ENCODE measurements around the gene DEFB119.

- TF ChIP-seq CTCF (IDR thresholded peaks at IDR 0.05) = no peak
- no peak for TF ChIP-seq POLR2A (IDR thresholded peaks at IDR 0.05)
Observed at GRCh38 chr20:31374346-31374745, 16.0 kb downstream of the DEFB119 start.
